NCI-H2227 (cell line): ENCODE measurements around the gene UST.
"Not testable (repeated sequence)": the region's sequence is repeated elsewhere in the genome, so short reads cannot be mapped to it uniquely, and the experiment has no call there.

Experiments used
- DNase-seq: peaks from one replicate; lab custom pipeline; 2025; ENCODE audit not compliant: unreplicated experiment; lab: John Stamatoyannopoulos, UW

Gene UST

GRCh38 chr6:148892247-148892646 lies 145.4 kb downstream of the UST start:
- no peak for DNase-seq

GRCh38 chr6:148893073-148893472 lies 146.2 kb downstream of the UST start:
- no peak for DNase-seq

- no peak for DNase-seq
Measured at GRCh38 chr6:148893481-148893880, 146.7 kb downstream of the UST start.

DNA sequence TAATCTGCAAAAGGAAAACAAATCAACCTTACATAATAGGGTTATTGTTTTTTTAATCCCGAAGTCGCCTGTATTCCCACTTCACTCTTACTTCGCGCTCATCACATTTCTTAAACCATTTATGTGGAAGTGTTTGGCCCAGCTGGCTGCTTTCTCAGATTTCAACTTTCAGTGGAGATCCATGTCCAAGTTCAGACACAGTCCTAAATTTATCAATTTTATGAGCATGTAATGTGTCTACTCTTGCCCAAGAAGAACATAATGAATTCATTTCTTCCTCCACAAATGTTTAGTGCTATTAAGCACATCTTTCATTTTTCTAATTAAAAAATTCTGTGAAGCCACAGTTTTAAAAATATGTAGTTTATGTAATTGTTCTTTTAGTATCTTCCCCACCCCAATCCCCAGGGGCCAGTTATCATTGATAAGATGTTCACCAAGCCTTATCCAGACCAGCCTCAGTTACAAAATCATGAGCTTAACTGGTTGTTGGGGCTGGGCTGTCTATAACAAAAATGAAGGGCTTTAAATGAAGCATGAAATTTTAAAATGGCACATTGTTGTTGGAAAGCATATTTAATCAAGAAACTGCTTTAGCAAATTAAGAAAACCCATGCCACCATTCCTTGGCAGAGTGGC lies 151.7 kb downstream of the UST start:
- no peak for DNase-seq

- no peak for DNase-seq
Measured at GRCh38 chr6:148904896-148905870, 158.4 kb downstream of the UST start.

DNA sequence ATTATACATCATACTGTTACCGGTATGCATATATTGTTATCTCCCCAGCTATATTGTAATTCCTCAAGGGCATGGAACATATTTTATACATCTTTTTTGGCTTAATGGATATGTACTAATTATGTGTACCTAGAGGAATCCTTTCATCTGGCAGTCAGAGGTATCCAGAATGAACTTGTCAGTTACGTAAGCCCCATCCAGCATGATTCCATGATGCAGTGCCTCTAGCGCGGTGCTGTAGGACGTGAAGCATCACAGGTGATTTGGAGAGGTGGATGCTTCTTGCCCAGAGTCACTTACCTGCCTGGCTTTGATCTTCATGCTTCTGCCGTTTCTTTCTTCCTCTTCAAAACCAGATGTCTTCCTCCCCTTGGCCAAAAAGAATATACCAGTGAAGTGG lies 159.1 kb downstream of the UST start:
- DNase-seq, result no peak

DNA sequence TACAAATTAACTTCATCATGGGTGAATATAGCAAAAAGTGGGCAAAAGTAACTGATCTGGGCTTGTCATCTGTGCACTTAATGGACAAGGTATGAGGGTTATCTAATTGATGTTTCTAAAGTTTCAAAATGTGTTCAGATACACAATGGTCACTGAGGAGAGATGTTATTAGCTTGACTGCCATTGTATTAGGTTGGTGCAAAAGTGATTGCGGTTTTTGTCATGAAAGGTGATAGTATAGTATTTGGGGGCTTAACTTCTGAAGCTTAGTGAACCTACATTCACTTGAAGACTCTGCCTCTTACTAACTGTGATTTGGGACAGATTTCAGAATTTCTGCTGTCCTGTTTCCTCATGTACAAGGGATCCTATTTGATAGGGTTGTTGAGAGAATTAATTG lies 159.6 kb downstream of the UST start:
- no peak for DNase-seq

DNA sequence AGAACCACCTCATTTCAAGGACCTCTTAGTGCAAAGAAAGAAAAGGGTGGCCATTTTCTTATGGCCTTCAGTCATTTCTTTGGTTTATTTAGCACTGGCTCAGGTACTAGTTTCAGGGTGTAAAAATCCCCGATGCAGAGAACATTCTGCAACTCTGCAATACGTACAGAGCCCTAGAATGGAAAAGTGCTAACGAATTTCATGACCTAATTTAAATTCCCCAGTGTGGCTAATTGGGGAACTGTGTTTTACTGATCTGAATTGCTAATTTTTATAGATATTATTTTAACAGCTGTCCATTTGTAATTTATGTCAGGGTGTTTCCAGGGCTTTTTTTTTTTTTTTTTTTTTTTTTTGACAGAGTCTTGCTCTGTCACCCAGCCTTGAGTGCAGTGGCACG lies 160.7 kb downstream of the UST start:
- no peak for DNase-seq

GRCh38 chr6:148912252-148912651 lies 165.4 kb downstream of the UST start:
- DNase-seq, result no peak

GRCh38 chr6:148915810-148916209 lies 169.0 kb downstream of the UST start:
- no peak for DNase-seq

DNA sequence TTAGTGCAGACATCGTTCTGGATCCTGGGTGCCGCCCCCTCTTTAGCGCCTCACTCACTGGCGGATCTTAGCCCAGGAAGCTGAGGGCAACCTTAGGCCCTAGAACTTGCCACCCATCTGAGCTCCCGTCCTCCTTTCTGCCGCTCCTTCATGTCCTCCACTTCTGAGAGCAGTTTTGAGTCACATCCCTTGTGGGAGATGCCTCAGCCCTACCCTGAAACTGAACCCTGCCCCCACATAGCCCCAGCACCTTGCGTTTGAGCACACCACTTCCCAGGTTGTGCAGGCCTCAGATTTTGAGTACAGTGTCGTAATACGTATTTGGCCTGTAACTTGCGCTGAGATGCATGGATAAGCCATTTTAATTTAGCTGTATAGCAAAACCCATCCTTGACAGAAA lies 169.7 kb downstream of the UST start:
- not testable (repeated sequence) for DNase-seq

GRCh38 chr6:148924226-148925012 lies 177.6 kb downstream of the UST start:
- DNase-seq, result no peak

- no peak for DNase-seq
Measured at GRCh38 chr6:148925701-148926100, 178.9 kb downstream of the UST start.

DNA sequence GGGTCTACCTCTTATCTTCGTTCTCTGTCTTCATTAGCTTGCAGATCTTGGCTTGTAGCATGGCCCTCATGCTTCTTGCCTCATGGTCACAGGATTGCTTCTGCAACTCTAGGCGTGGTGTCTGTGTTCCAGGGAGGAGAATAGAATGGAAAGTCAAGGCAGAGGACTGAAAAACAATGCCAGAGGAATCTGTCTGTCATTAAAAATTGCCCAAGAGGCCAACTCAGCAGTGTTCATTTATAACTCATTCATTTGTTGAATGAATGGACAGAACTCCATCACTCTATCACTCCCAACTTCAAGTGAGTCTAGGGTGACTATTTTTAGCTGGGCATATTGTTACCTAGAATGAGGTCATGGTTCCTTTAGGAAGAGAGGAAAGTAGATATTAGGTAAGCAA lies 179.6 kb downstream of the UST start:
- no peak for DNase-seq

DNA sequence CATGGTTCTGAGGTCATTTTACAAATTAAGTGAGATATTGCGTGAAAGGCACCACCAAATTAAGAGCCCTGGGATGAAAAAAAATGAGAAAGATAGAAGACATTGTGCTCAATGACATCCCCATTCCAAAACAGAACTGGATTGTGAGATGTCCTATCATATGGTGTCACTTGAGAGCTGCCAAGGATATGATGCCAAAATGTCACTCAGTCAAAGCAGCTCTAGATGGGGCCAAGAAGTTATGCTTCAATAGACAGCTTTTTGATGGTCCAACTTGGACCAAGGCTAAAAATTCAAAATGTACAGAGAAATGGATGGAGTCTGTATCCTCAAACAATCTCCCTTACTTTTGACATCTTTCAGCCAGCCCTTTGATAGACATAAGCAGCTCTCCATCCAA lies 180.8 kb downstream of the UST start:
- no peak for DNase-seq

GRCh38 chr6:148928811-148929210 lies 182.0 kb downstream of the UST start:
- no peak for DNase-seq

GRCh38 chr6:148932208-148932607 lies 185.4 kb downstream of the UST start:
- DNase-seq, result no peak

GRCh38 chr6:148932731-148933130 lies 185.9 kb downstream of the UST start:
- no peak for DNase-seq

- no peak for DNase-seq
Measured at GRCh38 chr6:148934539-148934938, 187.7 kb downstream of the UST start.

DNA sequence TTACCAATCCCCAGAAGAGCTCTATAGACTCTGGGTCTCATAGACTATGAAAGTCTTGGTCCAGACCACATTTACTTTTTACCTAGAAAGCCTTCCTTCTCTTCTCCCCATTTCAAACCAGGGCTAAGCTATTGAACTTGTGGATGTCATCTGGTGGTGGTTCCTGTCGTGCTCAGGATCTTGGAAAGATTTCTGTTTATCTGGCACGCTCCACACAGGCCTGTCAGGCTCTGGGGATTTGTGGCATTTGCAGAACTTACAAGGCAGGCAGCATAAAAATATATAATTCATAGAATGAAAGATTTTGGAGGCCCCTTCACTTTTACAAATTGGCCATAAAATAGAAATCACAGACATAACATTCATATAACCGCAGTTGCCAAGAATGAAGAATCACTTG lies 188.1 kb downstream of the UST start:
- no peak for DNase-seq

DNA sequence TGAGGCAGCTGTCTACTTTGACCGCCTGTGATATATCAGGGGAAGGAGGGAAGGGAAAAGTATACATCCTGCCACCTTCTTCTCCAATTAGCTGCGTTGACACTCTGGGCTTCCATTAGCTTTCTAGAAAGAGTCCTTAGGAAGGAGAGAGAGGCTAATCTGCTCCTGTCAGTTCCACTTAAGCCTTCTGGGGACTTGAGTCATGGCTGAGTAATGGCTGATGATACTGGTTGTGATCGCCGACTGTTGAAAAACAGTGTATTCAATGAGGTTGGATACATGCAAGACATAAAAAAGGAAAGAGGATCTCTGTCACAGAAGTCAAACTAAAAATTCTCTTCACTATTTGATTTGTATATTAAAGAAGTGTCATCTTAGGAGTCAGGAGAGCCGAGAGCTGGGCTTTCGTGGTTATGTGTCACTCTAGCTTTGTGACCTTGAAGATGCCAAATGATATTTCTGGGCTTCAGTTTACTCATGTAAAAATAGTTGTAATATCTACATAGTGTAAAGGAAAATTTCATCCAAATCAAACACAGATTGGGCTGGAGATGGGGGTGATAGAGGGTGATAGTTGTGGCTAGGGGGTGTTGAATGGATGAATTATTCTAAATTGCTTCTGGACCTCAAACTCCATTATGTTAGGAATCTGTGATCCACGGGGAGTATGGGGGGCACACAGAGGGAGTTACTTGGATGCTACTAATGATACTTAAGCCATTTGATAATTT lies 189.0 kb downstream of the UST start:
- no peak for DNase-seq
